GM18867 (cell line): ENCODE data around the gene CTNNA2.

Experiments
- ATAC-seq: cut with Tn5 transposase; IDR thresholded peaks from one replicate; pipeline ENCODE4 v1.9.1; 2021; ENCODE audit warnings: mild to moderate bottlenecking, moderate library complexity; ENCODE audit not compliant: unreplicated experiment

The CTNNA2 gene

DNA sequence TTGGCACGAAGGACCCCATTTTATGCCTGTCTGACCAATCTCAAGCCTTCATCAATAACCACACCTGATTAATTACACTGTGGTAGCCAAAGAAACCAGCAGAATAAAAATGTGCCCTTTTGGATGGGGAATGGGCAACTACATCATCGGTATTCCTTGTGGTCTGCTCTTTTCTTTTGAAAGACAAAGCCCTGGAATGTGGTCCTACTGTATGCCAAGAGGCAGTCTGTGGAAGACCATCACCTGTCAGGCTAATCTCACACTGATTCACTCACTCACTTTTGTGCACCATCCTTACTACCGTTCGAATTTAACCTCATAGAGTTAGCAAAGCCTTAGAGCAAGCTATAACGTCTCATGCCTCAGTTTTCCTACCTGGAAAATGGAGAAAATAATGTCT is 1066.9 kb downstream of the CTNNA2 start:
- ATAC-seq = no peak

DNA sequence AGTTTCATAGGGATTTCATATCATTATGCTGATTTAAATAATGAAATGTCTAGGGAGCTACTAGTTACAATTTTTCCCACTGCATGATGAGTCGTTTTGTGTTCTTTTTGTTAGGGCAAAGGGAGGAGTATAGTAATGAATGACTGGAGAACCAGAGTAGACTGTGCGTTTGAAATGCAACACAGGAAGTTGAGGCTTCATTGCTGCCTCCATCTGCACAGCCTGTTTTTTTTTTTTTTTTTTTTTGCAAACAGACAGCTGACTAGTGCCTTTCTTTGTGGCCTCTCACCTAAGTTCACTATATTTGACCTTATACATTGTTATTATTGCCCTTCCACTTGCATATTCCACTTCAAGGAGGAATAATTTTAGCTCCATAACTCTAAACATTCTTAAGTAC is 1078.4 kb downstream of the CTNNA2 start:
- no peak for ATAC-seq

DNA sequence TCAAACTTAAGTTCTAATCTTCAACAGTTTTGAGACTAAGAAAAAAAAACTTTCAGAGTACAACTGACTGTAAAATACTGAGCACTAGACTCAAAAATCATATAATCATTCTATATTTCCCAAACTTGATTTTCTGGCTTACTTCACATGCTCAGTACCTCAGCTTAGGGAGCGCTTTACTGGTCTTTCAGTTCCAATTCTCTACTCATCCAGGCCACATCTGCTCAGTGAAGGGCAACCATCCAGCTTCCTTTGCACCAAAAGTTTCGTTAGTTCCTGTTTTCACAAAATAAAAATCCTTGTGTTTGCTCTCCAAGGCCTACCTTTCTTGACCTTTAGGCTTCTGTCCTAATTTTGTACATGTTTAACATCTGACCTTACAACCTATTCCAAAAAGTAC is 1079.3 kb downstream of the CTNNA2 start:
- no peak for ATAC-seq

DNA sequence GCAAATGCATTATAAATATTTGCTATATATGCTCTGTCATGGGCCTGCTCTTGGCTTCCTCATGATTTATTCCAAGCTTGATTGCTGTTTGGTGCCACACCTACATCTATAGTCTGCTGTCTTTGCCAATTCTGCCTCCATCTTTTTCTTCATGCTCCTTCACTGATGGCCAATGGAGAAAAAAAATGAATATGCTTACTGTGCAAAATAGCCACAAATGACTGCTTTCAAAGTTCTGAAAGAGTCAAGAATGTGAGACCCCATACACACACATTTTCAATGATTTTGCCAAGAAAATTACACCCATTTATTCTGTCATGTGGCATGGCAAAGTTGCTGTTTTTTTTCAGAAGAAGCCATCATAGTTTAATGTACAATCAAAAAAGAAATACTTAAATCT is 1097.3 kb downstream of the CTNNA2 start:
- ATAC-seq = no peak

DNA sequence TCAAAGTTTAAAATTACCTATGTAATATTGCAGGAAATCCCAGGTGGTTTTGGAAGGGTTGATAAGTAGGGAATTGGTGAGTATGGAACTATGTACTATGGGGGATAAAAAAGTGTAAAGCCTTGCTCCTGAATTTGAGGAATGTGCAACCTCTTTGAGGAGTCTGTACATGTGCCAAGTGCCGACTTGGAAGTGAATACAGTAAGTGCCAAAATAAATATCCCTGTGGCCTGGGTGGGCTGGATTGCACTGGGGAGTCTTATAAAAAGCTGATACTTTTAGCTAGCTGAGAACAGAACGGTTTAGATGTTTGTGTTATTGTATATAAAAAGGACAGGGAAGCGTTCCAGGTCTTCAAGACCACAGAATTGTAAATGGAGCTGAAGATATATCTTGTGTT is 1108.8 kb downstream of the CTNNA2 start:
- no peak for ATAC-seq

DNA sequence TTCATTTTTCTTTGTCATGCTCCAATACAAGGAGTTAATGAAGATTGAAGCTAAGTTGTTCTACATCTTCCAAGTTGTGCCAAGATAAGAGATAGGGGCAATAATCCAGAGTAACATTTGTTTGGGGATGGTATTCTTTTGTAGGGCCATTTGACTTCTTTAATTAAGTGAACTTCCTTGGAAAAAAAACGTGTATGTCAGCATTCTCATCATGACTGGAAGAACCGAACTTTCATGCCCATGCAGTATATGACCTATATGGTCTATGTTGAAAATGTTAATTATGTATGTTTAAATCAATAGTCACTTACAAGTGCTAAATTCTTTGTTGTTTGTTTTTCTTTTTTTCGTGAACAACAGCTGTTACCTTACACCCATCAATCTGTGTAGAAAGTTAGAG is 1111.2 kb downstream of the CTNNA2 start:
- ATAC-seq = no peak

DNA sequence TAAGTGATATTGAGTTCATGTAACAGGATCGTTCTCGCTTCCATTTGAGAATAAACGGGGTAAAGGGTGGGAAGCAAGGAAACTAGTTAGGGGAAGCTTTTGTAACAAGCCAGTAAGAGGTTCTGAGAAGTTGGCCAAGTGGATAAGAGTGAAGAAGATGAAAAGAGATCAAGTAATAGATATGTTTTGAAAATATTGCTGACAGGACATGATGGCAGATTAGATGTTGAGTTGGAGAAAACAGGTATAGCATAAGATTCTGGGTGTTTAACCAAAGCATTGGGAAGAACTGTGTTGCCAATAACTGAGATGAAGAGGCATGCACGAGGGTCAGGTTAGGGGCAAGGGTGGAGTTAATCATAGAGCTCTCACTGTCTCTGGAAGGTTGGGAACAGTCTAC is 1121.7 kb downstream of the CTNNA2 start:
- ATAC-seq = no peak

DNA sequence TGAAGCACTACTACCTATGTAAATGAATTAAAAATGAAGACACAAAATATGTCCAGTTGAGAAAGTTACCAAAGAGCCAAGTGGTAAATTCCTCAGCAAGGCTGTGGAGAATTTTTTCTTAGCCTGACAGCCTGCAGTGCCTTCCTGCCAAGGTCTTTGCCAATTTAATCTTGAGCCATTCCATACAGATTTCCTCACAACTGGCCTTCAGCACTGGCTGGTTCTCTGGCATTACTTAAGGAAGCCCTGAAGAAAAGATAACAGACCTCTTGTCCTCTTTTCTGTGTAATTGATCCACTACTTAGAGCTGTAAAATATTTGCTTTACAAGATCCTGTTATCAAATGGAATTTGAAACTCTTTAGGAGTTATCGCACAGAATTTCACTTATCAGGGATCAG is 1125.9 kb downstream of the CTNNA2 start:
- no peak for ATAC-seq

DNA sequence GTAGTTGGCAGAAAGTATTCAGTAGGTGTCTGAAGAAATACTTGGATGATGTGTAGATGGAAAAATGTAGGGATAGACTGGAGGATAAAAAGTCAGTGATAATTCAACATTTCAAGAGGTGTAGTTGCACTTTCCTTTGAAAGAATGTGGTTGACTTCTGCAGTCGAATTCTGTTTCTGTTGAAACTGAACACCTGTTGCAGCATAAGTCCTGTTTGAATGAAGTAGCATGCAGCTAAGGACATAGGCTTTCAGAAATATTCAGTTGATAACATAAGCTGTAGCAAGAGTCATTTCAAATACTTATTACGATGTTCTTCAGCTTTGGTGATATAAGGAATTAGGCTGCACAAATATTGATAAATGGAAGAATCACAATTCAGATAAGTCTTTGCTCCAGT is 1129.6 kb downstream of the CTNNA2 start:
- ATAC-seq = no peak

DNA sequence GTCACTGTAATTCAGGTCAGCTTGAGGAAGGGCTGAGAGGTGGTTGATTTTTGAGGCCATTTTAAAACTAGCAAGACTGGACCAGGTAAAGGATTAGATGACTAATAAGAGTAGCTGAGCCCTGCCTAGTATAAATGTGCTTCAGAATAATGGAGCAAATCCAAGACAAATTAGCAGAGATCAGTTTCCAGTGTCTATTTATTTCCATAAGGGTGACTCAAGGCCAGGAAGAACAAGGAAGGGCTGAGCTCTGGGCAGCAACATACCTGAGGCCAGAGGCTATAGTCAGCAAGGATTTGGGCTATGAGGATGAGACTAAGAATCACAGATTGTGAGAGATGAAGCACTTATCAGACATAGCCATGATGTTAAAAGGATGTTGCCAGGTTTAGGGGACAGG is 1130.7 kb downstream of the CTNNA2 start:
- ATAC-seq = no peak

DNA sequence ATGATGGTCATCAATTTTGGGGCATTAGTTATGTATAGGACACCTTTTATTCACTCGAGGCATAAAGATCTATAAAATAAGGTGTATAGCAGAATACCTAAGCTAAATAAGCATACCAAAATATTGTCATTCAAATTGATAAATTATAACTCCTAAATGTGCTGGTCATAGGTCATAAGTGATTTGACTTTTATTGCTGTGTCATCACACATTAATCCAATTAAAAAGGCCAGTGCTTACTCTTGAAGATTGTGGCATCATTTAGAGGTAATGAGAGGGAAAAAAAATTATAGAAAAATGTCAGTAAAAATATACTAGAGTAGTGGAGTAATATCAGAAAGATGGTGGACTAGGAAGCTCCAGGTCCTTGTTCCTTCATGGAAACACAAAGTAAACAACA is 1138.6 kb downstream of the CTNNA2 start:
- no peak for ATAC-seq

DNA sequence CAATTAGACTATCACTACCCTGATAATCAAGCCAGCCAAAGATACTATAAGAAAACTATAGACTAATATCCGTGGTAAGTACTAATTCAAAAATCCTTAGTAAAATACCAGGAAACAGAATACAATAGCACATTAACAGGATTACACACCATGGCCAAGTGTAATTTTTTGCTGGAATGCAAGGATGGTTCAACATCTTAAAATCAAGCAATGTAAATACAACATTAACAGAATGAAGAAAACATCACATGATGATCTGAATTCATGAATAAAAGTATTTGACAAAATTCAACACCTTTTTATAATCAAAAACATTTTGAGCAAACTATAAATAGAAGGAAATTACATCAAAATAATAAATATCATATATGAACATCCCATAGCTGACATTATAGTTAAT is 1142.4 kb downstream of the CTNNA2 start:
- ATAC-seq = no peak

DNA sequence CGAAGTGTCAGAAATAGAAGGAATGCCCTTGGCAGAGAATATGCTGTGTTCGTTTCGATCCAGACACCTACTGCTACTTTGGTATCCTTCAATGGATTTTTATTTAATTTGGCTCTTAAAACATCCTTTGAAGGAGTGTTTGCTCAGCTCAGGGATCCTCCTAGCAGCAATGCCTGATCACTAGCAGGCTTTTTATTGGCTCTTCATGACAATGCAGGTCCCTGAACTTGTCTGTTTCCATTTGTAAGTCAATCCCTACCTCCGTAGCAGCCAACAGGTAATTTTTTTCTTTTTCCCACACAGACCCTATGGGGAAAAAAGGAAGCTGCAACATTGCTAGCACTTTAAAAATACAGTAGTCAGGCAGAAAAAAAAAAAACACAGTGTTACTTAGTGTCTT is 1157.9 kb downstream of the CTNNA2 start:
- ATAC-seq = no peak

DNA sequence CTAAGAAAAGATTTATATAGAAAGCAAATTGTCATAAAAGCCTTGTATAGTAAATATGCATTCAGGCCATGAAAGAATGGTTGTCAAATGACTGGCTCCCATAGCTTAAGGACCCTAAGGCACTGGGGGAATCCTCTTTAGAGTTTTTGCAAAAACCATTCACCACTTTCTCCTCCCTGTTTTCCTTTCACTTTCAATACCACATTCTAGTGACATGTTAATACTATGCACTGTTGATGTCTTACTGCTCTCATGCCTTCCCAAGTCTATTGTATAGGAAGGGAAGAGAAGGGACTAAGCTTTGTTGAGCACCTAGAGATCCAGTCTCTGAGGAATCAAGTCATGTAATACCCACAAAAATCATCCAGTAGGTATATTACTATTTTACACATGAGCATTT is 1174.7 kb downstream of the CTNNA2 start:
- no peak for ATAC-seq

DNA sequence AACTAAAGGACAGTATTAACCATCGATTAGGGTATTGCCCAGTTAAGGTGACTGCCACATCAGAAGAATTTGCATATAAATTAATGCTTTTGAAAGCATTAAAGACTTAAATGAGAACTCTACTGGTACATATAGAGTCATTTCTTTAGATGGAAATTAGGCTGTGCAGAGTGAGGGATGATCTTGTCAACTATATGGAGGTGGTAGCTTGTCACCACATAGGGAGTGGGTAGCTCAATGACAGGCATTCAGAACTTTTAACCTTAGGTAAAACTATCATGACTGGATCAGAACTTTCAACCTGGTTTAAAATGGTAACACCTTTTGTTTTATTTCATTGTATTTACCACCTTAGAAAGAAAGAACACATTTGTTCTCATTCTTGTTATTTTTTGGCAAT is 1176.3 kb downstream of the CTNNA2 start:
- ATAC-seq = no peak
